ENCODE measurements around the gene ANKRD13C.
"Not testable (repeated sequence)": the region's sequence is repeated elsewhere in the genome, so short reads cannot be mapped to it uniquely, and the experiment has no call there.

Gene ANKRD13C

GRCh38 chr1:70360321-70360720 lies 5.8 kb upstream of the ANKRD13C start:
- DNase-seq: no peak

- DNase-seq: no peak
Observed at GRCh38 chr1:70358921-70359564, 4.5 kb upstream of the ANKRD13C start.

GRCh38 chr1:70355920-70356319 lies 1.4 kb upstream of the ANKRD13C start:
- DNase-seq: no peak

- no peak for DNase-seq
Observed at GRCh38 chr1:70355111-70355407, 537 bp upstream of the ANKRD13C start.

GRCh38 chr1:70353601-70354331 lies 756 bp downstream of the ANKRD13C start:
- DNase-seq: peak in 21 of 51 donors; percentile 14 to 88 (median 60)

GRCh38 chr1:70353044-70353443 lies 1.5 kb downstream of the ANKRD13C start:
- DNase-seq: no peak

- not testable (repeated sequence) for DNase-seq
Observed at GRCh38 chr1:70349799-70350198, 4.7 kb downstream of the ANKRD13C start.

- no peak for DNase-seq
Observed at GRCh38 chr1:70348399-70349165, 5.9 kb downstream of the ANKRD13C start.

- DNase-seq: not testable (repeated sequence)
Observed at GRCh38 chr1:70339644-70340043, 14.9 kb downstream of the ANKRD13C start.

GRCh38 chr1:70336050-70336449 lies 18.5 kb downstream of the ANKRD13C start:
- no peak for DNase-seq

- no peak for DNase-seq
Observed at GRCh38 chr1:70334436-70334835, 20.1 kb downstream of the ANKRD13C start.

- no peak for DNase-seq
Observed at GRCh38 chr1:70333245-70333644, 21.3 kb downstream of the ANKRD13C start.

GRCh38 chr1:70331962-70332361 lies 22.6 kb downstream of the ANKRD13C start:
- DNase-seq: no peak

GRCh38 chr1:70327306-70328076 lies 27.0 kb downstream of the ANKRD13C start:
- no peak for DNase-seq

GRCh38 chr1:70324683-70325082 lies 29.8 kb downstream of the ANKRD13C start:
- DNase-seq: no peak

- no peak for DNase-seq
Observed at GRCh38 chr1:70319750-70320149, 34.8 kb downstream of the ANKRD13C start.

- no peak for DNase-seq
Observed at GRCh38 chr1:70318191-70318590, 36.3 kb downstream of the ANKRD13C start.

GRCh38 chr1:70317087-70317486 lies 37.4 kb downstream of the ANKRD13C start:
- no peak for DNase-seq

- DNase-seq: no peak
Observed at GRCh38 chr1:70315782-70316181, 38.7 kb downstream of the ANKRD13C start.

- DNase-seq: peak in 1 of 51 donors; percentile 1
Observed at GRCh38 chr1:70314706-70315304, 39.7 kb downstream of the ANKRD13C start.

- no peak for DNase-seq
Observed at GRCh38 chr1:70311369-70311768, 43.2 kb downstream of the ANKRD13C start.
